ENCODE measurements around the gene FGR. TPM values are rescaled to one million over a fixed set of nuclear protein-coding genes. Genes with fewer than 3 reads are reported as not detected.
A peak's percentile ranks its signal among the peaks of the same experiment; 100 is the strongest.

FGR gene
- total and polyA plus RNA-seq, 5 donors: 3.2 to 12.6 (median 4.9) TPM

DNA sequence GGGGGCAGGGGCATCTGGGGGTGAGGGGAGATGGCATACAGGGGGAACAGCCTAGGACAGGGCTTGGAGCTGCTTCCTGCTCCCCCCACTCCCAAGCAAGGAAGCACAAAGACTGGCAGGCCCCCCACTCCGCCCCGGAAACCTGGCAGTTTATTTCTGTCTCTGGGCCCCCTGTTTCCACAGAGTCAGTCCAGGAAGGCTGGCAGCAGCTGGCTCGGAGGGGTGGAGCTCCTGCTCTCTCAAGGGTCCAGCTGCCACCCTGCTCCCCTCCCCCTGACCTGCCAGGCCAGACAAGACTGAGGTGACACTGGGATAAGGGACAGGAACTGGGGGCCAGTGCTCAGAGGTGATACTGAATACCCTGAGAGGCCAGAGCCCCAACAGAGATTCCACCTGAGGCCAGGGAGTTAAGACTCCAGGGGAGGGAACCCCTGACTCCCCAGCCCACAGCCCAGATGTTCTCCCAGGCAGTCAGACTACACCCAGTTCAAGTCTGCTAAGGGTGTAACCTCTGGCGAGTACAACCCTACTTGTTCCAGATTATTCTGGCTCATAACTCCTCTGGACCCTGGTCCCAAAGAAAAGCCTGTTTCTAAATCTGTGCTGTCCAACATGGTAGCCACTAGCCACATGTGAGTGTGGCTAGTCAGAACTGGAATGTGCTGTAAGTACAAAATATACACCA, 57.3 kb downstream of the FGR start:
- DNase-seq (peak in 2 of 3 donors; percentile 68 to 72), ATAC-seq (peak; percentile 20)
- Histone ChIP-seq H3K4me1 (ENCODE audit: control insufficient read depth, insufficient read depth, low read length) (peaks cover 39% of the 10 kb centered on the region), H3K27ac (ENCODE audit: low read length) (peak overlapping the region; percentile 73), H3K4me3 (ENCODE audit: low read length) (no peak overlapping the region), H3K9me3 (ENCODE audit: control insufficient read depth, low read length) (no peaks in the 10 kb centered on the region), H3K27me3 (ENCODE audit: control insufficient read depth, insufficient read depth) (no peaks in the 10 kb centered on the region)
- intact Hi-C loops (cut with DNase I): no loop called here
- WGBS: 31% methylated on average over 4 of the region's 4 CpGs

DNA sequence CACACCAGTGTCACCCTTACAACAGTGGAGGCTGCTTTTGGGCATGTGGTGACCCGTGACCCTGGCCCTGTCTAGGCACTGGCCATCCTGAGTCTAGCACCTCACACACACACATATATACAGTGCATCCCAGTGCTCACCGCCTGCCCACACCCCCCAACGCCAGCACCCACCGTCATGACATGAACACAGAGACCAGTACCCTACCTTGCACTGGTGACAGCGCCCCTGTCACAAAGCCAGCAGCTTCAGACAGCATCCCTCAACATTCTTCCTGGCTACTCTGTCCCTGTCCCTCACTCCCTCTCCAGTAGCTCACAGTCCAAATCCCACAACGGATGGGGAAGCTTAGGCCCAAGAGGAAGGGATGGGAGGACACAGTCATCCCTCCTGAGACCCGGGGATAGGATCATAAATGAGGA, 58.2 kb downstream of the FGR start:
- Histone ChIP-seq H3K4me3 (ENCODE audit: low read length) (no peak overlapping the region), H3K9me3 (ENCODE audit: control insufficient read depth, low read length) (no peaks in the 10 kb centered on the region), H3K27ac (ENCODE audit: low read length) (peak overlapping the region; percentile 73), H3K4me1 (ENCODE audit: control insufficient read depth, insufficient read depth, low read length) (peaks cover 45% of the 10 kb centered on the region), H3K27me3 (ENCODE audit: control insufficient read depth, insufficient read depth) (no peaks in the 10 kb centered on the region)
- 51% methylated on average over 7 of the region's 7 CpGs for WGBS
- ATAC-seq (no peak), DNase-seq (peak in 2 of 3 donors; percentile 47 to 72)
- intact Hi-C loops (cut with DNase I): no loop called here

DNA sequence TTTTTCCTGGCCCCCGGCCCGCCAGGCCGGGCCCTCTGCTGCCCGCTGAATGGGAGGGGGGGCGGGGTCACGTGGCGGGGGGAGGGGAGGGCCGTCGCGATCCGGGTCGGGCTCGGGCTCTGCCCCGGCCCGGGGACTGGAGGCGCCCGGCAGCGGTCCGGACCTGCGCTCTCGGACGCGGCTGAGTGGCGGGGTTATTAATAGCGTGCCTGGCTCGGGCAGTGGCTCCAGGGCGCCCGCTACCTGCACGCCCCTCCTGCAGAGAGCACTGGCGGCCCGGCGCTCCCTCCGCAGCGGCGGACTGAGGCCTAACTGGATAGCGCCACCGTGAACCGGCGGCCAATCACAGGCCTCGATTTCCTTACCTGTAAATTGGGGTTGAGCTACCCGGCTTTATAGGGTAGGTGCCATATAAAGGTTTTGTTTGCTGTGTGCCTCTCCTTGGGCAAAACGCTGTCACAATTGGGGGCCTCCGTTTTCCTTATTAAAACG, 59.1 kb downstream of the FGR start:
- Histone ChIP-seq H3K9me3 (ENCODE audit: control insufficient read depth, low read length) (no peaks in the 10 kb centered on the region), H3K27ac (ENCODE audit: low read length) (peak overlapping the region; percentile 95), H3K4me1 (ENCODE audit: control insufficient read depth, insufficient read depth, low read length) (peaks cover 46% of the 10 kb centered on the region), H3K27me3 (ENCODE audit: control insufficient read depth, insufficient read depth) (no peaks in the 10 kb centered on the region), H3K4me3 (ENCODE audit: low read length) (peak overlapping the region; percentile 59)
- intact Hi-C loops (cut with DNase I): no loop called here
- 5% methylated on average over 44 of the region's 44 CpGs for WGBS
- ATAC-seq (peak; percentile 74 to 79), DNase-seq (peak; percentile 75 to 92 (median 89))

DNA sequence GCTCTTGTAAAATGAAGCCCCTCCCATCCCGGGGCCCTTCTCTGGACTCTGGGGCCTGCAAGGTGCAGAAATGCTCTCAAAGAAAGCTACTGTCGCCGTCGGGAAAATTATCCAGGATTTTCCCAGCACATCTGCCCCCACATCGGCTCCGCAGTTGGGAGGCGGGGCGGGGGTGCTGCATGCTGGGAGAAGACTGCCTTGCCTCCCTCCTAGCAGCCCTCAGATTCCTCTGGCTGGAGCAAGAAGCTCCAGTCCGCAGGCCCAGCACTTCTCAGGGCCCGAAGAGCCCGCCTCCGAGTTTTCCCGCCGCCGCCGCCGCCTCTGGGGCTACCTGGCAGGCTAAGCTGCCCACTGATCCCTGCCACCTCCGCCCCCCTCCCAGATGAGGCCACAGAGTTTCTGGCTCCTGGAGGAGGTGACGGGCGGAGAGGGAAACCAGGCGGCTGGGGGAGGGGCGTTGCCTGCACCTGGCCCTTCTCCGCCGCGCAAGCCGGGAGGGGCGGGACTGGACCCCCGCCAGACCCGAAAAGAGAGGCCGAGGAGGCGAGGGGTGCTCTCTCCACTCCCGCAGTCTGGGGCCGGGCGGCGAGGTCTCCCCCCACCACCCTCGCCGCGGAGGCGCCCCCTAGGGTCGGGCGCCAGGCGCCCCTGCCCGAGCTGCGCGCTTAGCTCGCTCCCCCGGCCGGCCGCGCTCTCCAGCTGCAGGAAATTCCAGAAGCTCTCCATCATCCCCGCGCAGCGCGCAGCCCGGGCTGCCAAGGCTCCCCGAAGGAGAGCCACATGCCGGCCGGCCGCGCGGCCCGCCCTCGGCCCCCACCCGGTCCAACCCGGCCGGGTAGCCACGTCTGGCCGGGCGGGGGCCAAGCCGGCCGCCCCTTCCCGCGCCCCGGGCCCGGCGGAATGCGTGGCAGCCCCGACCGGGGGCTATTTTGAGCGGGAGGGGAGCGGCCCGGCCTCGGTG, 59.8 kb downstream of the FGR start:
- ATAC-seq (peak; percentile 73 to 79), DNase-seq (peak; percentile 86 to 94 (median 94))
- WGBS: 7% methylated on average over 83 of the region's 83 CpGs
- Histone ChIP-seq H3K4me3 (ENCODE audit: low read length) (peak overlapping the region; percentile 59), H3K9me3 (ENCODE audit: control insufficient read depth, low read length) (no peaks in the 10 kb centered on the region), H3K4me1 (ENCODE audit: control insufficient read depth, insufficient read depth, low read length) (peaks cover 51% of the 10 kb centered on the region), H3K27ac (ENCODE audit: low read length) (peak overlapping the region; percentile 95), H3K27me3 (ENCODE audit: control insufficient read depth, insufficient read depth) (no peaks in the 10 kb centered on the region)
- intact Hi-C loops (cut with DNase I): no loop called here

DNA sequence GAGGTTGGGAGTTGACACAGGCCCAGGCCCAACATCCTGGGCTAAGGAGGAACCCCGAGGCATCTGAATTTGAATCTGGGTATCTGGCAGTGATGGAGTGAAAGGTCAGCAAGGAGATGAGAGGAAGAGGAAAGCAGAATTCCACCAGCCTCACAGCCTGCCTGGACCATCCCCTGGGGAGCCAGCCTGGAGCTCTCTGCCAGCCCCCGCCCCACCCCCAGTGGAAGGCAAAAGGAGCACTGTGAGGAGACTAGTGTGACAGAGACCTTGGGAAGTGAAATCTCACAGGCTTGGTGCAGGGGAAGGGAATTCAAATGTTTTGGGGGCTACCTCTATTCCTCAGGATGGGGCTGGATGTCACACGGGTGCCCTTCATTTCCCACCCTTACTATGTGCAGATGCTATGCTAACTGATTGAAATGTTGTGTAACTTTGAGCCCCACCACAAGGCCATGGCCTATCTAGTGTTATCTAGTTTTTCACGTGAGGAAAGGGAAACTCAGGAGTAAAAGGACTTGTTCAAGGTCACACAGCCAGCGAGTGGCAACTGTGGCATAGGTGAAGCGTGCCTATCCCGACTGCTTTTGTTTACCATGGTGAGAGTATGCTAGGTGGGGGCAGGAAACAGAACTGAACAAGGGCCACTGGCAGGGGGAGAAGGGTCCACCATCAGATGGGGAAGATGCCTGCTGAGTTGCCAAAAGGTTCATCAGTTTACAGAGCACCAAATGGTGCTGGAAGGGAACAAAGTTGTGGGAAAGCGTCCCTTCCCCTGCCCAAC, 60.8 kb downstream of the FGR start:
- Histone ChIP-seq H3K27ac (ENCODE audit: low read length) (peak overlapping the region; percentile 95), H3K9me3 (ENCODE audit: control insufficient read depth, low read length) (no peaks in the 10 kb centered on the region), H3K4me1 (ENCODE audit: control insufficient read depth, insufficient read depth, low read length) (peaks cover 56% of the 10 kb centered on the region), H3K4me3 (ENCODE audit: low read length) (no peak overlapping the region), H3K27me3 (ENCODE audit: control insufficient read depth, insufficient read depth) (no peaks in the 10 kb centered on the region)
- intact Hi-C loops (cut with DNase I): no loop called here
- WGBS: 54% methylated on average over 8 of the region's 8 CpGs
- DNase-seq (peak in 2 of 3 donors; percentile 68 to 77), ATAC-seq (no peak)

DNA sequence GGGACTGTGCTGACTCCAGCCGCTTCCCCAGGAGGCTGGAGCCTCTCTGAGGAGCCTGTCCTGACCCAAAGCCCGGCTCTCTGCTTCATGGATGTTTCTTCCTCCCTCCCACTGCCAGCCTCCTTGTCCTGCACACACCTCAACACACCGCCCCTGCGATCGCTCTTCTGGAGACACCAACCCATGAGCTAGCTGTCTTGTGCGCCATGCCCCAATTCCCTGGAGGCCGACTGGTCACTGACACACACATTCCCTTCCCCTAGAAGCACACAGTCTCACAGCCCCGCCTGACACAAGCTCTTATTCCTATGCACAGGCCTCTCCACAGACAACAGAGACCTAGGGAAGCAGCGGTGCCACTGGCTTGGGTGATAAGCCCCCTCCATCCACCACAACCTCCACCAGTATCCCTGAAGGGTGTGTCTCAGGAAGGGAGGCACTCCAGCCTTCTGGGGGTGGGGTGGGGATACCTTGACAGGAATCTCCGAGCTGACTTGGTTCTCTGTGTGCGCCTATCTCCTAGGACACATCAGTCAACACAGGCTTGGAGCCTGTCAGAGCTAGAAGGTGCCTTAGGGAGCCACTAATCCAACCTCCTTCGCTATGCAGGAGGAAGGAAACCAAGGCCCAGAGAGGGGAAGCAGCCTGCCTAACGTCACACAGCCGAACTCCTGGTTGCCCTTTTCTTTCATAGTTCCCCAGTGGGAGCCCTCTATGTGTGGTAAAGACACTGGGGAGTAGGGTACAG, 62.1 kb downstream of the FGR start:
- H3K4me3 ChIP-seq (ENCODE audit: low read length): no peak overlapping the region
- H3K9me3 ChIP-seq (ENCODE audit: control insufficient read depth, low read length): no peaks in the 10 kb centered on the region
- DNase-seq: peak; percentile 65 to 70 (median 70)
- ATAC-seq: no peak
- peak overlapping the region; percentile 89 for H3K27ac ChIP-seq (ENCODE audit: low read length)
- H3K4me1 ChIP-seq (ENCODE audit: control insufficient read depth, insufficient read depth, low read length): peaks cover 61% of the 10 kb centered on the region
- intact Hi-C loops (cut with DNase I): no loop called here
- no peaks in the 10 kb centered on the region for H3K27me3 ChIP-seq (ENCODE audit: control insufficient read depth, insufficient read depth)
- WGBS: 55% methylated on average over 14 of the region's 14 CpGs

DNA sequence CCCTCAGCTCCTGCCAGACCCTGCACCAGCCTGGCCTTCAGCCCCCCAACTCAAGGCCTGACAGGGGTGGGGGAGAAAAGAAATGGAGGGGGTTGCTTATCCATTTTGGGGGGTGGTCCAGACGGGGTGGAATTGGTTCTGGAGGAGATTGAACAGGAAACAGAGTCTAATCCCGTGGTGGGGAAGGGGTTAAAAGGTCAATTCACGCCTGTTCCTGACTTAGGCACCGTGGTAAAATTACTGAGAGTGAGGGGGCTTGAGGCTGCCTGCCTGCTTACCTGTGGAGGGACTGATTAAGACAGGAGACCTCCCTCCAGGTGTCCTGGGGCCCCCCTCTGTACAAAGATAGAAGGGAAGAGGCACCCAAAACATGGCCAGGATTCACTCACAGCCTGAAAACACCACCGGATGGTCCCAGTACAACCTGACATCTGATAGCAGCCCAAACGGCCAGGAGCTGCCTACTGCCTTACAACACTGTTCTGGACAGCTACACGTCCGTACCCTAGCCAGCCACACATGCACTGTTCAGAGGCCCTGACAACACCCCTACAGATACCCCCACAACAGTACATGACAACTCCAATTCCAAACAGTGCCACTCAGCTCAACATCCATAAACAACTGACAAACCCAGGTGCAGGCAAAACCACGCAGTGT, 62.8 kb downstream of the FGR start:
- Histone ChIP-seq H3K27me3 (ENCODE audit: control insufficient read depth, insufficient read depth) (no peaks in the 10 kb centered on the region), H3K4me3 (ENCODE audit: low read length) (no peak overlapping the region), H3K27ac (ENCODE audit: low read length) (peak overlapping the region; percentile 89), H3K9me3 (ENCODE audit: control insufficient read depth, low read length) (no peaks in the 10 kb centered on the region), H3K4me1 (ENCODE audit: control insufficient read depth, insufficient read depth, low read length) (peaks cover 63% of the 10 kb centered on the region)
- DNase-seq: peak in 1 of 3 donors; percentile 29
- WGBS: 17% methylated on average over 9 of the region's 9 CpGs
- intact Hi-C loops (cut with DNase I): no loop called here
- ATAC-seq: no peak

DNA sequence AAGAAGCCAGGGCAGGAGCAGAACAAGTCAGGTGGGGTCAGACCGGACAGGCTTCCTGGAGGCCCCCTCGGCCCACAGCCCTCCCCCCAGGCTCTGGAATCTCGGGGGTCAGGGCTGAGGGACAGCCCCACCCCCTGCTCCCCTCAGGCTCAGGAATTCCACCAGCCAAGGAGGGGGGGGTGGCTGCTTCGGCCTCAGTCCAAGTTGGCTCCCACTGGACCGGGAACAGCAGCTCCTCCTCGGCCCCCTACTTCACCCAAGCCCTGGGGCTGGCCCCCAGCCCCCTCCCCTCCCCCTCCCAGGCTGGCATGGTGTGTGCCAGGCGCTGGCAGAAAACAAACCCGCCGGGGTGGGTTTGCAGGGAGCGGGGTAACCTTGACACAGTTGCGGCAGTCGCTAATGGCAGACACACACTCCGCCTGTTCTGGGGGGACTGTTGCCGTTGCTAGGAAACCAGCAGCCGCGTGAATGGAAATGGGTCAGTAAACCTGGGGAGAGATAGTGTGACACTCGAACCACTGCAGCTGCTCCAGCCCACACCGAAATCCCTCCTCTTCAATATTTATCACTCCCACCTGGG, 63.5 kb downstream of the FGR start:
- Histone ChIP-seq H3K27me3 (ENCODE audit: control insufficient read depth, insufficient read depth) (no peaks in the 10 kb centered on the region), H3K27ac (ENCODE audit: low read length) (peak overlapping the region; percentile 89), H3K4me3 (ENCODE audit: low read length) (no peak overlapping the region), H3K9me3 (ENCODE audit: control insufficient read depth, low read length) (no peaks in the 10 kb centered on the region), H3K4me1 (ENCODE audit: control insufficient read depth, insufficient read depth, low read length) (peaks cover 62% of the 10 kb centered on the region)
- ATAC-seq (no peak), DNase-seq (peak in 2 of 3 donors; percentile 78 to 80)
- intact Hi-C loops (cut with DNase I): no loop called here
- WGBS: 20% methylated on average over 18 of the region's 18 CpGs

DNA sequence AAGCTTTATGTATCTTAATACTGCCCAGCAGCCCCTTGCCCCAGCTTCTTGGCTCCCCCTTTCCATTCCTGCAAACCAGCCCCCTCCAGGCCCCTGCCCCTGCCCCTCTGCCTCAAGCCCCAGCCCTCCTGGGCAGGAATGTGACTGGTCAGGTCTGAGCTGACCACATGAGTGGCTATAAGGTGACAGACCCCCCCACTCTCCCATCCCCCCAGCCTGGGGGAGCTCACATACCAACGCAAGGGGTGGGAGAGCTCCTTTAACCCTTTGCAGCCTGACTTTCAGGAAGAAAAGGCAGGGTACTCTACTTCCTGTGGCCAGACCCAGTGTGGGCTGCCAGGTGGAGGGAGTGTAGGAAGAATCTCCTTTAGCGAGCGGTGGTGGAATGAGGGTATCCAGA, 64.2 kb downstream of the FGR start:
- Histone ChIP-seq H3K9me3 (ENCODE audit: control insufficient read depth, low read length) (no peaks in the 10 kb centered on the region), H3K27ac (ENCODE audit: low read length) (peak overlapping the region; percentile 10), H3K27me3 (ENCODE audit: control insufficient read depth, insufficient read depth) (no peaks in the 10 kb centered on the region), H3K4me3 (ENCODE audit: low read length) (no peak overlapping the region), H3K4me1 (ENCODE audit: control insufficient read depth, insufficient read depth, low read length) (peaks cover 62% of the 10 kb centered on the region)
- intact Hi-C loops (cut with DNase I): no loop called here
- ATAC-seq: no peak
- WGBS: 55% methylated on average over 3 of the region's 3 CpGs
- DNase-seq: peak in 1 of 3 donors; percentile 67
